NOMO-1 treated with dmso at 0.1 percent for 144 hours (cell line): ENCODE measurements around the gene CCDC9B.

ENCODE experiments used
- DNase-seq: peaks from one replicate; lab custom pipeline; 2025; ENCODE audit not compliant: unreplicated experiment; lab: John Stamatoyannopoulos, UW

The CCDC9B gene

DNA sequence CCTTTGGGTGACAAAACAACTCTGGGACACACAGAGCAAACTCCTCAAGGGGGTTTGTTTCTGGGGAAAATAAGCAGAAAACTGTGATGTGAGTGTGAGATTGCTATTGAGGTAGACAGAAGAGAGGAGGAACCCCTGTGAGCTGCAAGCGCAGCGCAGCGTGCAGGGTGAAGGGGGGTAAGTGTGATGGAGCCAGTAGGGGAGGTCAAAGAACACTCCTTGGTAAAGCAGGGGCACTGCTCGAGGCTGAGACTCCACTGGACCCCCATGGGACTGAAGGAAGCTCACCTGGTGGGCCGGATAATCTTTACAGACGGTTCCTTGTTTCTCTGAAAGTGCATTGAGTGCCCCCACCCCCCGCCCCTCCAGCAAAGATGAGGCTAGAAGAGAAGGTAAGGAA, 9.7 kb downstream of the CCDC9B start:
- no peak for DNase-seq

DNA sequence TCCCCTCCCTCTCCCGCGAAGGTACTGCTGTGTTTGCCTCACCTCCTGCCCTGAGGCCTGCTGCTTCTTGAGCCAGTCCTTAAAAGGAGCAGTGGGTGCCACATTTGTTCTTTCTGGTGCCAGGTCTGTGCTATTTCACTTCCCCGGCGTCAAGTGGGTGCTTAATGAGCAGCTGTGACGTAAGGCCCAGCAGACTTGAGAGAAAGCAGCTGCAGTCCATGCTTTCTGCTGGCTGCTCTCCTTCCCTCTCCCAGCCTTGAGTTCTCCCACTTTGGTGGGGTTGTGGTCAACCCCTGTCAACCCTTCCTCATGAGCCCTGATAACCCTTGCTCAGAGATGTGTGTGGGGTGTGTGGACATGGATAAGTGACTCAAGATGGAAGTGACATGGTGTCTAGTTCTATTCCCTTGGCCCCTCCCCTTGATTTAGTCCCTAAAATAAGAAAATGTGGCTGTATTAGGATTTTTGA, 10.3 kb downstream of the CCDC9B start:
- DNase-seq, result no peak

DNA sequence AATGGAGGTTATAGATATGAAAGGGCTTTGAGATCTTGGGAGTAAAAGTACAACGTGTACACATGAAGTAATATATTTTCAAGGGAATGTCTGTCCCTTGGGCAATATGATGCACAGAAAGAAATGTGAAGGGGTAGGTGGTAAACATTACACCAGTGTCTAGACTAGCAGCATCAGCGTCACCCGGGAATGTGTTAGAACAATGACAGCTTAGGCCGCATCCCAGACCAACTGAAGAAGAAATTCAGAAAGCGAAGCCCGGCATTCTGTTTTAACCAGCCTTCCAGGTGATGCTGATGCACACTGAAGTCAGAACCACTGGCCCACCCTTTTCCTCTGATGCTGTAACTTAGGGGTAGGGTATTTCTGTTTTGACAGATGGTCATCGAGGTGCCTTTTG, 10.9 kb downstream of the CCDC9B start:
- DNase-seq, result no peak

DNA sequence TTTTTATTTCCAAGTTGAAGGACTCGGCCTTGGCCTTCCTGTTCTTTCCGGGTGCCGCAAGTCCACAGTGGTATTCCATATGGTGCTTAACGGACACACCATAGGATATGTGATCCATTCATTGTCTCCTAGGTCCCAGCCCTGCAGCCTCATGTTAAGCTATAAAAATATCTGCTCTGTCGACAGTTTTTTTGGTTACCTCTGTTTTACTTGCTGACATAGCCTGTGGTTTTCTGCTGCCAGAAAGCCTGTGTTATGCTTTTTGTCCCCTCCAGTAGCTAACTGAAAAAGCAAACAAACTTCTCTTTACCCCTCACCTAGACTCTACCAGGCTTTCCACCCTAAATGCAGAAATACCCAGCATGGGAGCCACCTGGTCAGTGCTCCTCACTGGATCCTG, 12.0 kb downstream of the CCDC9B start:
- DNase-seq, result no peak

DNA sequence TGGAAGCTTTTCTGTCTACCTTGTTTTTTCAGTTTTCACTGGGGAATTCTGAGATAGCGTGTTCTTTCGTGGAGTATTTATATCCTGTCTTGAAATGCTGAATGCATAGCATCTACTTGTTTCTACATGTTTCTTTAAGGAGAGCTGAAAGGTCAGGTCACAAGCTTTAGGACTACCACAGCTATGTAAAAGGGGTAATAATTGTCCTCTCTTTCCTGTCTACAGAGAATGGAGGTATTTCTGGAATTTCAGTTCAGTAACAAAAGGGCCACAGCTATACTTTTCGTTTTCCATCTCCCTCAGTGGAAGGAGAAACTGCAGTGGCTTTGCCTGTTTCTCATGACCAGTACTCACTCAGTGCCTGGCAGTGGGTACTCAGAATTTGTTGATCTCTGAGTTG, 12.6 kb downstream of the CCDC9B start:
- no peak for DNase-seq

DNA sequence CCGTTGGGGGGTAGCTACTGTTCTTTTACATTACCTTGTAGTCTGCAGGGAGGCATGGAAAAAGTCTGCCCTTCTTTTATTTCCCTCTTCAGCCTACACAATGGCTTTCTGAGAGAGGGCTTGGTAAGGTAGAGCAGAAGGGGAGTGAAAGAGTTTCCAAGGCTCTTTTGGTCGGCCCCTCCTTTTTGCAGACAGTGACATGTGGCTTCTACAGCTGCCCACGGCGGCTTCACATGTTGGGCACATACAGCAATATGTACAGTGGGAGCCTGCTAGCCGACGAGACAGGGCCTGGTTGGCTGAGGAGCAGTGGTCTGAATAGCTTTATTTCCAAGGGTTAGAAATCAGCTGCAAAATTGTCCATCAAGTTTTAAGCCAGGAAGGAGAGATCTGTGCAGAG, 13.3 kb downstream of the CCDC9B start:
- no peak for DNase-seq

DNA sequence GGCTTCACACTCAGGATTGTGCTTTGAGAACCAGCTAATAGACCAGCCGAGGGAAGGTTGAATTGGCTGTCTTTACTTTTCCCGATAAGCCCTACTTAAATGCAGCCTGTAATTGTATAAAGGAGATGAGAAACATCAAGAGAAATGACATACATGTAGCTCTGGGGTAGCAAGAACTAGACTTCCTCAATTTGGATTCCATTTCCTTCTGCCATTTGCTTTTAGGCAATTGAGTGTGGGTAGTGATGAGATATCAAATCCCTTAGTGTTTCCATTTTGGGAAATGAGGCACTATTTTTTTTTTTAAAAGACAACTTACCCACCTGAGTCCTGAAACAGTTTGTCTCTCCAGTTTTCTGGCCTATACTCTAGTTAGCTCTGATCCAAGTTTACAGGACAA, 15.0 kb downstream of the CCDC9B start:
- peak; percentile 14 for DNase-seq

DNA sequence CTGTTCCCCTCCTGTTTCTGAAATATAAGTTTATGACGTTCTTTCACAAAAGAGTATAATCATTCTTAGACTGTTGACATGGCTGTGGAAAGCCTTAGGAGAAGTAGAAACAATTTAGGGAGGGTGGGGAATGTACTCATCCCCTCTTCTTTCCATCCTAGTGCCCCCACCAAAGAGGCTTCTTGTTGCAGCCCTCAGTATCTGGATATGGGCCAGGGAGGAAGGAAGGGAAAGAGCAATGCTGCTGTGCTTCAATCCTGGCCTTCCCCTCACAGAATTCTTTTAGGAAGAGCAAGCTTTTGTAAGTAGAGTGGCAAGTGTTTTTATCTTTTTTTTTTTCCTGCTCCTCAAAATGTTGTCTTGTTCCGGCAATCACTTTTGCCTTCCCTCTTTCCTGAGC, 15.6 kb downstream of the CCDC9B start:
- no peak for DNase-seq

DNA sequence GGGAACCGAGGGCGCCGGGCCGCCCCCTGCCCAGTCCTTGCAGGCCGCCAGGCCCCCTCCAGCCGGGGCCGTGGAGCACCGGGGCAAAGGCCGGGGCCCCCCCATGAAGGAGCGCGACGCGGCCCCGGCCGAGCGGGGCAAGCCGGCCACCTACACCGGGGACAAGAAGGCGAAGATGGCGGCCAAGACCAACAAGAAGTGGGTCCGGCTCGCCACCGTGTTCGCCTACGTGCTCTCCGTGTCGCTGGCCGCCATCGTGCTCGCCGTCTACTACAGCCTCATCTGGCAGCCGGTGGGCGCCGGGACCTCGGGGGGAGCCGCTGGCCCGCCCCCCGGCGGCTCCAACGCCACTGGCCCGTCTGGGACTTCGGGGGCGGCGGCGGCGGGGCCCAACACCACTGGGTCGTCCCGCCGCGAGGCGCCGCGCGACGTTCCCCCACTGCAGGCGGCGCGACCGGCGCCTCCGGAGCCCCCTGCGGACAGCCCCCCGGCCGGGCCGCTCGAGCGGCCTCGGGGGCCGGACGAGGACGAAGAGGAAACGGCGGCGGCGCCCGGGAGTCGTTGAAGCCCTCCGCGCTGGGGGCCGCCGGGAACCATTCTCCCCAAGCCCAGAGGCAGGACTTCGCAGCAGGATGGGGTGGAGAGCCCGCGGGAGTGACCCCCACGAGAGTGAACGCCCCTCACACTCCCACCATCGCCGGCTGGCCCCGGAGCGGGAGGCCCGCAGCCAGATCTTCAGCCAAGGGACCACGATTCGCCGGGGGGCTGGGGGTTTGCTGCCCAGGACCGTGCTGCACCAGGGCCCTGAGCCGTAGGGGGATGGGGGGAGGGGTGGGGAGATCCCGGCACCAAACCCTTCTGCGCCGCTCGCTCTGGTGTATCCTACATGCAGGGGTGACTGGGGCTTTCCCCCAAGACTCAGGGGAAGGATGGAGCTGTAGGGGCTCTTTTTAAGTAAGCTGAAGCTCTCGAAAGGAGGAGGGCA, 16.5 kb downstream of the CCDC9B start:
- DNase-seq, result no peak

DNA sequence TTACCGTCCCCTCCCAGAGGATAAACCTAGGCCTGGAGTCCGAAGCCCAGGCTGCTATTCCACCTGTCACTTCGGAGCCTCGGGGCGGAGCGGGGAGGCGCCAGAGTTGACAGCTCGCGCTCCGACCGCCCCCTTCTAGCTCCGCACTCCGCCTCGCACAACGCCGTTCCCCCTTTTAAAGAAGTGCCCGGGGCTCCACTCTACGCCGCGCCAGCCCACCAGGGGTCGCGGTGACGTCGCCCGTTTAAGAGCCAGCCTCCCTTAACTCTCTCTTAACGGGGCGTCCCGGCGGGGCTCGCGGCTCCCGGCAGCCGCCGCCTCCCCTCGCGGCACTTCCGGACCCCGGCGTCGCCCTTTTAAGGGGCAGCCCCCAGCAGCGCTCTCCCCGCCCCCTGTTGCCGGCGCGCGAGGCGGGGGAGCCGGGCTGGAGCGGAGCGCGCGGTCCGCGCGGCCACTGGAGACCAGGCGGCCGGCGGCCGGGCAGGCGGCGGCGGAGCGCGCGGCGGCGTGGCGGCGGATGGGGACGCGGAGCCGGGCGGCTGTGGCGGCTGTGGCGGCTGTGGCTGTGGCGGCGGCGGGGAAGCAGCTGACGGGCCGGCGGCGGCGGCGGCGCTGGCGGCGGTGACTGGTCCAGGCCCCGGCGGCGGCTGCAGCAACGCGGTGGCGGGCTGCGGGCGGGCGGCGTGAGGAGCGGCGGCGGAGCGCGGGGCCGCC, 17.3 kb downstream of the CCDC9B start, which contains the start of gene INAFM2:
INAFM2 (plus strand) TSS at position 454 of the 714 bp plus-strand sequence. CDS start 364 bp downstream, outside the sequence.
- peak; percentile 96 for DNase-seq

DNA sequence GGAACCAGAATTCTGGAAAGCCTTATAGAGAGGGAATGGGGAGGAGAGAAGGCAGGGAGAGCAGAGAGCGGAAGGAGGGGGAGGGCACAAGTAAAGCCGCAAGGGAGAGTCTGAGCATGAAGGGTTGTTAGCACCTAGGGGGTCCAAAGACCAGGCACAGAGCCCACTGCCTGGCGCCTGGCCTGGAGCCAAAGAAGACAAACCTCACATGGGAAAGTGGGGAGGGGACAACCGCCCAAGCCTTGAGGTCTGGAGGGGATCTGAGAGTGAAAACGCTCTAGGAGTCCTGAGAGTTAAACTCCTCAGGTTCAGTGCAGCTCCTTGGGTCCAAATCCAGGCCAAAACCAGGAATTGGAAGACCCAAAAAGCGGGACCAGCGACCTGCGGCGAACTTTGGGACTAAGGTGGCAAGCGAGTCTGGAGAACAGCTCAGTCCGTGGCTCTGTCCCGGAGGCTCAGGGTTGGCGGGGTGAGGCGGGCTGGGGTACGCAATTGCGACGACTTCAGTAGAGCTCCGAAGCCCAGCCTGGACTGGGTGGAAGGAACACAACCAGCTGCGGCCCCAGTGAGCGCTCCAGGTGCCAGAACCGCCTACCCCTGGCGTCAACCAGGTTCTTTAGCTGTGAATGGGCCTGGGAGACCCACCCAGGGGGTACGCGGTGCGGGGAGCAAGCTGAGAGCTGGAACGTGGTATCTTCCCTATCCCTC, 18.1 kb downstream of the CCDC9B start:
- DNase-seq, result no peak

DNA sequence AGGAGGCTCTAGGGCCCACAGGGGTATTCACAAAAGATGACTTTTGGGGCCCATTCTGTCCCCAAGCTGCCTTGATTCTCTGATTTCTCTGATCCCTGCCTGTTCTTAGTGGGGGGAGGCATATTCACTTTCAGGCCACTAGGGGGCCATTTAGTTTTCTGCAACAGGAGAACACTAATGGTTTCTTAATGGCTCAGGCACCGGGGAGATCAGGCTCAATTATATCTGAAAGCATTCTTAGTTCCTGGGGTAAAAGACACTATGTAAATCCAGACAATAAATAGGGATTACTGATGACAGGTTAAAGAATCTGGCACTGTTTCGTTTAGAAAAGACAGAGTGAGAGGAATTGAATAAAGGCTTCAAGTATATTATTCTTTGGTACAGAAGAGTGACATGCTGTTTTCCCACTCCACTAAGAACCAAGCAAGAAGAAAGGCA, 19.8 kb downstream of the CCDC9B start:
- DNase-seq, result peak; percentile 11

DNA sequence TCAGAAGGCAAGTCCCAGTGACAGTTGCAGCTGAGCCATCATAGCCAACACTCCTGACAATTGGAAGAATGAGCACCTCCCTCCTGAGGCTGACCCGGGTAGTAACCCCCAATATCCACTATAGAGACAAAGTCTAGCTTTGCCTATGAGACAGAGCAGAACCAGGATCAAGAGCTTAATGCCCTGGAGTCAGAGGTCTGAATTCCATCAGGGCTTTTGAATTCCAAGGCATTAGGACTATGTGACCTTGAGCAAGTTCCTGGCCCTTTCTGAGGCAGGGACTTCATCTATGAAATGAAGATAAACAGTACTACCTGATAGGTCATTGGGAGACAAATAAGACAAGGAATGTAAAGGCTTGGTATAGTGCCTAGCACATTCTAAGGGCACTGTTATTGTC, 20.3 kb downstream of the CCDC9B start:
- no peak for DNase-seq

DNA sequence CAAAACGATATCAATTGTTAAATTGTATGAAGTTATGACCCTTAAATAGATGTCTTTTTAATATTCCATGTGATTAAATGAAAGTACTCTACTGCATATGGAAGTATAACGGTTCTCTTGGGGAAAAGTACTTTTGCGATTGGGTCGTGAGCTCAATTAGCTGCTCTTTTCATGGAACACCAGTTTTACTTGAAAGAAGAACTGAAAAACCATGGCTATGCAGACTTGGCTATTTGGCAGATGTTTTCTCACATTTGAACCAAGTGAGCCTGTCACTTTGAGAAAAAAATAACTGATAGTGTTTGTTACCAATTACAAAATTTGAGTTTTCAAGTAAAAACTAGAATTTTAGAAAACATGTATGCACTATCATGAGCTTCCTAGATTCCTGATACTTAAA, 23.2 kb downstream of the CCDC9B start:
- DNase-seq, result no peak

DNA sequence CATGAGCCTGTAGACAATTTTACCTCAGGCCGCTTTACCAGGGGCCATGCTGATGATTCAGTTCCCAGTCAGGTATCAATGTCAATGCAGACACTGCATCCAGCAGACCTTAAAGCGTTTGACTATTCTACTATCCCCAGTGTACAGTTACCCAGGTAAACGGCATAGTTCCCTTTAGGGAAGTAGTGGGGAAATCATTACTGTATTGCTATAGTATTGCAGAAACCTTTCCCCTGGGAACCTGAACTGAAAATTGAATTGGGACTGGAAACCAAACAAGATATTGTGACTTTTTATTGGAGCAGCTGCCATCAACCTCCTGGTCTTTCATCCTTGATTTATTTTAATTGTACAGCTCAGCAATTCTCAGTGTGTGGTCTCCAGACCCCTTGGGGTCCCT, 23.8 kb downstream of the CCDC9B start:
- DNase-seq, result no peak

DNA sequence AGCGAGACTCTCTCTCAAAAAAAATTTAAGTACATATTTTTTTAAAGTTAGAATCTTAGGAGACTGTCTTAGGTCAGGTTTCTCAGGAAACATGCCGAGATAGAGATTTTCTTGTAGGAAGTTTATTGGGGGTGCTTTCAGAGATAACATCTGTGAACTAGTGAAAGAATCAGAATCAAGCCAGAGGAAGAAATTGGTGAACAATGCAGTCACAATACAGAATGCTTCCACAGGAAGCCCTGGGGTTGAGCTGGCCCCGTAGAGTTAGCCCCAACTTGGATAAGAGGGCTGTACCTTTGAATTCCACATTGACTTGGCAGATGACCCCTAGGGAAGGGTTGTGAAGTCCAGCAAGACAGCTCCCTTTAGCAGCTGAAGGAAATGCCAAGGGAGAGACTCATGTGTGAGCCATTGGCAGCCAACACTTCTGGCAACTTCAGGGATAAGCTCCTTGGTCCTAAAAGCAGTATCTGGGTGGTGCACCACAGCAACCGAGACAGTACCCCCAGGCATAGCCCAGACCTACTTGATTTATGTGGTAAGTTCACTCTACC, 25.9 kb downstream of the CCDC9B start:
- no peak for DNase-seq

DNA sequence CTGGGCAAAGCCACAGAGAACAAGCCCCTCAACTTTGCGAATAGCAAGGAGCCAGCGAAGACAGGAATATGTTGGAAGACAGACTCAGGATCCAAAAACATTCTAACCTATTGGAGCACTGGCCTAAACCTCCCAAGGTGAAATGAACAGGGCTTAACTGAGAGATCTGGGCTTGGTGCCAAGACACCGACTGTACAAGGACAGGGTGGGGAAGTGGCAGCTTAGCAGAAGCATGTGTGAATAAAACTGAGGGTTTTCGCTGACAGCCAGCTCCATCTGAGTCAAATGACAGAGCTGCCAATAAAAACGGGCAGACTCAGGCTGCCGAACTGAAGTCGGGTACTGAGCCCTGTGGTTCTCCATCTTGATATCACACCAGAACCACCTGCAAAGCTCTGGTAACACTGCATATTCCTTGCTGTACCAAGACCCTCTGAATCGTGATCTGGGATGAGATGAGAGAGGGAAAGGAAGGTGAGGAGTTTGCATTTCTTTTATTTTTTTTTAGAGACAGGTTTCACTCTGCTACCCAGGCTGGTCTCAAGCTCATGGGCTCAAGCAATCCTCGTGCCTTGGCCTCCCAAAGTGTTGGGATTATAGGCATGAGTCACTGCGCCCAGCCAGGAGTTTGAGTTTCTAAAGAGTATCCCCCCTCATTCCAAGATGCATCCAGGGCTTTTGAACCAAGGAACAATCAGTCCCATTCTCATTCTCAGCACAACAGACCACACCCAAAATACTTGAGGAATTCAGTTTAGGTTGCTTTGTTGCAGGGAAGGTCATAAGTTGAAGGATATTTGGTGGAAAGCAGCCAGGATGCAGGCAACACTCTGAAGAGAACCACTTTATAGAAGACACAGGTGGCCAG, 27.0 kb downstream of the CCDC9B start:
- DNase-seq, result peak; percentile 38

DNA sequence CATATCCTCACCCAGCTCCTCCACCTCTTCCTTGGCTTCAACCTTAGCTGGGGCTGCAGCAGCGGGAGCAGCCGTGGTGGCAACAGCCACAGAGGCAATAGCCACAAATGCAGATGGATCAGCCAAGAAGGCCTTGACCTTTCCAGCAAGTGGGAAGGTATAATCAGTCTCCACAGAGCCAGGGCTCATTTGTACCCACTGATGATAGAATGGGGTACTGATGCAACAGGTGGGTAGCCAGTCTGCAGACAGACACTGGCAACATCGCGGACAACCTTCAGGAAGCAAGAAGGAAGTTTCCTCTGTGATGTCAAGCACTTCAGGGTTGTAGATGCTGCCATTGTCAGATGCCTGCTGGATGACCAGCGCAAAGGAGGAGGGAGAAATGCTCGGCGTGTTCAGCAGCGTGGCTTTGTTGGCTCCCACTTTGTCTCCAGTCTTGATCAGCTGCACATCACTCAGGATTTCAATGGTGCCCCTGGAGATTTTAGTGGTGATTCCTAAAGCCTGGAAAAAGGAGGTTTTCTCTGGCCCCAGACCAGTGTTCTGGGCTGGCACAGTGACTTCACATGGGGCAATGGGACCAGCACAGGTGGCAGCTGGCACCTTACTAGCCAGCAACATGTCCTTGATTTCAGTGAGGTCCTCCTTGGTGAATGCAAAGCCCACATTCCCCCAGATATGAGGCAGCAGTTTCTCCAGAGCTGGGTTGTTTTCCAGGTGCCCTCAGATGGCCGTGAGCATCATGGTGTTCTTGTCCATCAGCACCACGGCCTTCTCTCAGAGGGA, 28.2 kb downstream of the CCDC9B start:
- DNase-seq, result no peak

DNA sequence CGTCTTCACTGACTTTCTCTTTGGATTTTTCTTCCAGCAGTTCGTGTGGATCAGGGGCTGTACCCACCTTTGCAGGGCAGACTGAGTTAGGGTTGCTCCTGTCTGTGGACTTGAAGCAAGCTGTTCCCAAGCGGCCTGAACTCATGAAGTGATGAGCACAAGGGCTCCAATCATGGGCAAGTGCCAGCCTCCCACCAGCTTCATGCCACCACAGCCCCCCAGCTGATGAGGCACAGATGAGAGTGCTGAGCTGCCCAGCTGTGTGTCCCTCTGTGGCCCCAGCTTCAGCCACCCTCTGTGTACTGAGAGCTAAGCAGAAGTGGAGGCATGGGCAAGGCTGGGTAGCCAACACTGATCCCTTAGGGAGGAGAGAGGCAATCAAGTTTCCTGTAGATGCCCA, 29.7 kb downstream of the CCDC9B start:
- no peak for DNase-seq
